GM23248 (cell line): ENCODE data around the gene RSF1.

Experiments used
- EZH2 ChIP-seq: fragments of 200-600 bp; sonication (generic); IDR thresholded peaks from 2 replicates; pipeline ENCODE4 v1.6.1; 2018; ENCODE audit warnings: antibody characterized with exemption, mild to moderate bottlenecking; ENCODE audit not compliant: insufficient read depth, poor library complexity, severe bottlenecking
- EZH2phosphoT487 ChIP-seq: fragments of 200-600 bp; sonication (generic); IDR thresholded peaks from 2 replicates; pipeline ENCODE4 v1.6.1; 2018; ENCODE audit warnings: antibody characterized with exemption, moderate library complexity, mild to moderate bottlenecking, low read depth; ENCODE audit not compliant: insufficient read depth

DNA sequence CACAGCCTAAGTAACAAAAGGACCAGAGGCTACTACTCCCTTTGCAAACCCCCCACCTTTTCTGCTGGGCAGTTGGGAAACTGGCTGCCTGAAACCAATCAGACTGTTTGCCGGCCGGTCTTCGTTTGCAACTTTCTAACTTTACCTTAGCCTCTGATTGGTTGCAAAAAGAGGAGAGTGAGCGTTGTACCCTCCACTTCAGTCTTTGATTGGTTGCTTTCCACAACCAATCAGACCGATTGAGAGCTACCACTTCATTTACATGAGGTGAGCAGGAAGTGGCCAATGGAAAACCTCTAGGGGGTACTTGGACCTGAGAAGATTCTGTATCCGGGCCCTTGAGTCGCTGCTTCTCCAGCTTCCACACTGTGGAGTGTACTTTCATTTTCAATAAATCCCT lies 164.2 kb downstream of the RSF1 start:
- TF ChIP-seq EZH2phosphoT487 (no peak), EZH2 (no peak)
